Measurements from ENCODE around the gene PANX3.

The PANX3 gene

GRCh38 chr11:124656774-124657630 is 45.8 kb downstream of the PANX3 start:
- Mint-ChIP-seq H3K4me1 (peaks cover 14% of the 10 kb centered on the region), H3K27me3 (ENCODE audit: low read depth, poor library complexity) (peaks cover 41% of the 10 kb centered on the region), H3K4me3 (no peak overlapping the region), H3K36me3 (ENCODE audit: low read depth) (no peaks in the 10 kb centered on the region), H3K9me3 (no peaks in the 10 kb centered on the region), H3K27ac (no peak overlapping the region)
- no peak for TF ChIP-seq CTCF (IDR thresholded peaks at IDR 0.05)
- DNase-seq = peak; percentile 47

GRCh38 chr11:124657904-124658303 is 46.7 kb downstream of the PANX3 start:
- no peak for TF ChIP-seq CTCF (IDR thresholded peaks at IDR 0.05)
- no peak for DNase-seq
- Mint-ChIP-seq H3K27me3 (ENCODE audit: low read depth, poor library complexity) (peaks cover 36% of the 10 kb centered on the region), H3K36me3 (ENCODE audit: low read depth) (no peaks in the 10 kb centered on the region), H3K9me3 (no peaks in the 10 kb centered on the region), H3K27ac (no peak overlapping the region), H3K4me1 (peaks cover 14% of the 10 kb centered on the region), H3K4me3 (no peak overlapping the region)

- Mint-ChIP-seq H3K36me3 (ENCODE audit: low read depth) (no peaks in the 10 kb centered on the region), H3K4me1 (peaks cover 14% of the 10 kb centered on the region), H3K27ac (peak overlapping the region; percentile 5), H3K4me3 (no peak overlapping the region), H3K27me3 (ENCODE audit: low read depth, poor library complexity) (peaks cover 30% of the 10 kb centered on the region), H3K9me3 (no peaks in the 10 kb centered on the region)
- DNase-seq = no peak
- TF ChIP-seq CTCF (IDR thresholded peaks at IDR 0.05) = no peak
These were observed 47.3 kb downstream of the PANX3 start for GRCh38 chr11:124658501-124658900.

GRCh38 chr11:124658986-124659385 is 47.8 kb downstream of the PANX3 start:
- Mint-ChIP-seq H3K4me3 (no peak overlapping the region), H3K9me3 (no peaks in the 10 kb centered on the region), H3K4me1 (peaks cover 14% of the 10 kb centered on the region), H3K27ac (no peak overlapping the region), H3K27me3 (ENCODE audit: low read depth, poor library complexity) (peaks cover 28% of the 10 kb centered on the region), H3K36me3 (ENCODE audit: low read depth) (no peaks in the 10 kb centered on the region)
- DNase-seq = no peak
- TF ChIP-seq CTCF (IDR thresholded peaks at IDR 0.05) = no peak

- Mint-ChIP-seq H3K4me3 (no peak overlapping the region), H3K4me1 (peaks cover 14% of the 10 kb centered on the region), H3K9me3 (no peaks in the 10 kb centered on the region), H3K27me3 (ENCODE audit: low read depth, poor library complexity) (peaks cover 26% of the 10 kb centered on the region), H3K27ac (no peak overlapping the region), H3K36me3 (ENCODE audit: low read depth) (no peaks in the 10 kb centered on the region)
- DNase-seq = no peak
- no peak for TF ChIP-seq CTCF (IDR thresholded peaks at IDR 0.05)
These were observed 50.3 kb downstream of the PANX3 start for GRCh38 chr11:124661553-124661952.

GRCh38 chr11:124662106-124662505 is 50.9 kb downstream of the PANX3 start:
- peaks cover 10% of the 10 kb centered on the region for H3K4me1 Mint-ChIP-seq
- no peak overlapping the region for H3K27ac Mint-ChIP-seq
- no peak for TF ChIP-seq CTCF (IDR thresholded peaks at IDR 0.05)
- H3K4me3 Mint-ChIP-seq = no peak overlapping the region
- no peaks in the 10 kb centered on the region for H3K36me3 Mint-ChIP-seq (ENCODE audit: low read depth)
- DNase-seq = no peak
- H3K9me3 Mint-ChIP-seq = no peaks in the 10 kb centered on the region
- H3K27me3 Mint-ChIP-seq (ENCODE audit: low read depth, poor library complexity) = peaks cover 20% of the 10 kb centered on the region

All from nephron progenitor cell (in vitro differentiated cells).